NOMO-1 treated with dmso at 0.1 percent for 144 hours (cell line): ENCODE results near the gene HOXB2.
"Not testable (repeated sequence)": the region's sequence is repeated elsewhere in the genome, so short reads cannot be mapped to it uniquely, and the experiment has no call there.

Experiments
- DNase-seq: peaks from one replicate; lab custom pipeline; 2025; ENCODE audit not compliant: unreplicated experiment; lab: John Stamatoyannopoulos, UW

Gene HOXB2

GRCh38 chr17:48542114-48542656 lies 2.7 kb downstream of the HOXB2 start:
- DNase-seq: no peak

GRCh38 chr17:48541577-48542113 lies 3.3 kb downstream of the HOXB2 start:
- DNase-seq: no peak

- no peak for DNase-seq
Measured at GRCh38 chr17:48541036-48541576, 3.8 kb downstream of the HOXB2 start.

- DNase-seq: no peak
Measured at GRCh38 chr17:48540213-48540612, 4.7 kb downstream of the HOXB2 start.

GRCh38 chr17:48539177-48539576 lies 5.7 kb downstream of the HOXB2 start:
- no peak for DNase-seq

- no peak for DNase-seq
Measured at GRCh38 chr17:48537316-48537715, 7.6 kb downstream of the HOXB2 start.

- DNase-seq: not testable (repeated sequence)
Measured at GRCh38 chr17:48535793-48536559, 8.9 kb downstream of the HOXB2 start.

GRCh38 chr17:48532261-48532660 lies 12.6 kb downstream of the HOXB2 start:
- DNase-seq: no peak

- DNase-seq: no peak
Measured at GRCh38 chr17:48530887-48531272, 14.0 kb downstream of the HOXB2 start, which contains the start of gene HOXB1. Gene HOXB1, minus strand, starts transcription at chr17:48531011. Its CDS starts 107 bp downstream, at chr17:48530904.

- DNase-seq: no peak
Measured at GRCh38 chr17:48530208-48530886, 14.6 kb downstream of the HOXB2 start.

- DNase-seq: no peak
Measured at GRCh38 chr17:48529683-48530009, 15.3 kb downstream of the HOXB2 start.

- no peak for DNase-seq
Measured at GRCh38 chr17:48528936-48529682, 15.8 kb downstream of the HOXB2 start.

GRCh38 chr17:48528153-48528935 lies 16.6 kb downstream of the HOXB2 start:
- no peak for DNase-seq

- DNase-seq: no peak
Measured at GRCh38 chr17:48527547-48527932, 17.4 kb downstream of the HOXB2 start.

- no peak for DNase-seq
Measured at GRCh38 chr17:48526608-48527546, 18.0 kb downstream of the HOXB2 start.

GRCh38 chr17:48523010-48523409 lies 21.9 kb downstream of the HOXB2 start:
- DNase-seq: no peak

- DNase-seq: no peak
Measured at GRCh38 chr17:48522031-48522653, 22.8 kb downstream of the HOXB2 start.

- no peak for DNase-seq
Measured at GRCh38 chr17:48520631-48521079, 24.3 kb downstream of the HOXB2 start.

- no peak for DNase-seq
Measured at GRCh38 chr17:48519427-48519826, 25.5 kb downstream of the HOXB2 start.
